Sigmoid colon (tissue), 4 donors: Measurements from ENCODE around the gene HAVCR1.

Source experiments
- EP300 ChIP-seq, 4 donors: sonication (generic); formaldehyde crosslinking; IDR thresholded peaks; one replicate each; pipeline ENCODE4 v1.6.1; 2017; ENCODE audit warnings: antibody characterized with exemption in 4 of 4
- POLR2A ChIP-seq, 2 donors: fragments of 450-650 bp; IDR thresholded peaks; one replicate each; pipeline ENCODE4 v1.6.1; 2016; ENCODE audit warnings: antibody characterized with exemption in 2 of 2, mild to moderate bottlenecking in 2 of 2, moderate library complexity in 2 of 2
- POLR2AphosphoS5 ChIP-seq, 4 donors: sonication (generic); formaldehyde crosslinking; IDR thresholded peaks; one replicate each; pipeline ENCODE4 v1.6.1; 2017; ENCODE audit warnings: antibody characterized with exemption in 4 of 4
- TF ChIP-seq, protein P1 (sequence below), 4 experiments: fragments of 450-650 bp in 3 of 4; fragments of 200-600 bp in 1 of 4; IDR thresholded peaks; one replicate each; pipeline ENCODE4 v1.5.1; 2016 to 2019; ENCODE audit warnings: antibody characterized with exemption in 4 of 4, mild to moderate bottlenecking in 3 of 4, moderate library complexity in 2 of 4

DNA sequence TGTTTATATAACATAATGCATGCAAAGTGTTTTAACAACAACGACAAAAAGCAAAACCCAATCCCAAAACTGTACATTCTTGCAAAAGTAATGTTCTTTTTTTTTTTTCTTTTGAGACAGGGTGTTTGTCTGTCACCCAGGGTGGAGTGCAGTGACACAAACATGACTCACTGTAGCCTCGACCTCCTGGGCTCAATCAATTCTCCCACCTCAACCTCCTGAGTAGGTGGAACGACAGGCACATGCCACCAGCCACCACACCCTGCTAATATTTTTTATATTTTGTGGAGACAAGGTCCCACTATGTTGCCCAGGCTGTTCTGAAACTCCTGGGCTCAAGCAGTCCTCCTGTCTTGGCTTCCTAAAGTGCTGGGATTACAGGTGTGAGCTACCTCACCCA, 13.6 kb upstream of the HAVCR1 start:
- TF ChIP-seq, protein P1, sequence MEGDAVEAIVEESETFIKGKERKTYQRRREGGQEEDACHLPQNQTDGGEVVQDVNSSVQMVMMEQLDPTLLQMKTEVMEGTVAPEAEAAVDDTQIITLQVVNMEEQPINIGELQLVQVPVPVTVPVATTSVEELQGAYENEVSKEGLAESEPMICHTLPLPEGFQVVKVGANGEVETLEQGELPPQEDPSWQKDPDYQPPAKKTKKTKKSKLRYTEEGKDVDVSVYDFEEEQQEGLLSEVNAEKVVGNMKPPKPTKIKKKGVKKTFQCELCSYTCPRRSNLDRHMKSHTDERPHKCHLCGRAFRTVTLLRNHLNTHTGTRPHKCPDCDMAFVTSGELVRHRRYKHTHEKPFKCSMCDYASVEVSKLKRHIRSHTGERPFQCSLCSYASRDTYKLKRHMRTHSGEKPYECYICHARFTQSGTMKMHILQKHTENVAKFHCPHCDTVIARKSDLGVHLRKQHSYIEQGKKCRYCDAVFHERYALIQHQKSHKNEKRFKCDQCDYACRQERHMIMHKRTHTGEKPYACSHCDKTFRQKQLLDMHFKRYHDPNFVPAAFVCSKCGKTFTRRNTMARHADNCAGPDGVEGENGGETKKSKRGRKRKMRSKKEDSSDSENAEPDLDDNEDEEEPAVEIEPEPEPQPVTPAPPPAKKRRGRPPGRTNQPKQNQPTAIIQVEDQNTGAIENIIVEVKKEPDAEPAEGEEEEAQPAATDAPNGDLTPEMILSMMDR (IDR thresholded peaks at IDR 0.05) = no peak
- TF ChIP-seq POLR2A (IDR thresholded peaks at IDR 0.05) (no peak), POLR2AphosphoS5 (IDR thresholded peaks at IDR 0.05) (no peak), EP300 (IDR thresholded peaks at IDR 0.05) (no peak)
